NCI-H2227 (cell line): Measurements from ENCODE around the gene CPXM2.

Experiments
- DNase-seq: peaks from one replicate; lab custom pipeline; 2025; ENCODE audit not compliant: unreplicated experiment; lab: John Stamatoyannopoulos, UW

CPXM2 gene

GRCh38 chr10:123891144-123892071 lies at the start of gene CPXM2:
Gene CPXM2 (minus strand): TSS chr10:123891807. CDS start chr10:123891659, 148 bp downstream.
- DNase-seq, result no peak

GRCh38 chr10:123939591-123939990 lies 48.0 kb upstream of the CPXM2 start:
- no peak for DNase-seq

GRCh38 chr10:123938890-123939289 lies 47.3 kb upstream of the CPXM2 start:
- no peak for DNase-seq

- DNase-seq, result no peak
Observed at GRCh38 chr10:123936426-123936825, 44.8 kb upstream of the CPXM2 start.

- no peak for DNase-seq
Observed at GRCh38 chr10:123935680-123936079, 44.1 kb upstream of the CPXM2 start.

- no peak for DNase-seq
Observed at GRCh38 chr10:123934846-123935245, 43.2 kb upstream of the CPXM2 start.

GRCh38 chr10:123930340-123931001 lies 38.9 kb upstream of the CPXM2 start:
- DNase-seq, result no peak

GRCh38 chr10:123929791-123930190 lies 38.2 kb upstream of the CPXM2 start:
- no peak for DNase-seq

- DNase-seq, result no peak
Observed at GRCh38 chr10:123928427-123928826, 36.8 kb upstream of the CPXM2 start.

GRCh38 chr10:123926401-123927264 lies 35.0 kb upstream of the CPXM2 start:
- DNase-seq, result no peak

- DNase-seq, result no peak
Observed at GRCh38 chr10:123922126-123922525, 30.5 kb upstream of the CPXM2 start.

- no peak for DNase-seq
Observed at GRCh38 chr10:123916775-123917174, 25.2 kb upstream of the CPXM2 start.

GRCh38 chr10:123913688-123914268 lies 22.2 kb upstream of the CPXM2 start:
- DNase-seq, result peak; percentile 24

- DNase-seq, result no peak
Observed at GRCh38 chr10:123912871-123913270, 21.3 kb upstream of the CPXM2 start.

- no peak for DNase-seq
Observed at GRCh38 chr10:123912466-123912865, 20.9 kb upstream of the CPXM2 start.

GRCh38 chr10:123911866-123912265 lies 20.3 kb upstream of the CPXM2 start:
- peak; percentile 58 for DNase-seq

- no peak for DNase-seq
Observed at GRCh38 chr10:123909866-123910265, 18.3 kb upstream of the CPXM2 start.

- no peak for DNase-seq
Observed at GRCh38 chr10:123909426-123909825, 17.8 kb upstream of the CPXM2 start.

GRCh38 chr10:123908379-123908778 lies 16.8 kb upstream of the CPXM2 start:
- DNase-seq, result no peak

- DNase-seq, result no peak
Observed at GRCh38 chr10:123906884-123907652, 15.5 kb upstream of the CPXM2 start.
